Retinal pigment epithelial cell (primary cell): ENCODE measurements around the gene HIPK2.

Source experiments
- DNase-seq: peaks from one replicate; pipeline ENCODE4 v3.0.0-alpha.2; 2010; ENCODE audit warnings: low read depth
- H3K4me3 ChIP-seq: 2 replicates; pipeline ENCODE4 v1.5.1; 2011; ENCODE audit warnings: mild to moderate bottlenecking, low read length, control low read depth, moderate library complexity
- CTCF ChIP-seq: conservative IDR thresholded peaks from 2 replicates; pipeline ENCODE4 v1.5.1; 2011; ENCODE audit warnings: low read depth, low read length, control low read depth, inconsistent platforms

The HIPK2 gene

GRCh38 chr7:139743267-139743966 lies 34.4 kb downstream of the HIPK2 start:
- no peak overlapping the region for H3K4me3 ChIP-seq
- DNase-seq, result no peak
- no peak for TF ChIP-seq CTCF

DNA sequence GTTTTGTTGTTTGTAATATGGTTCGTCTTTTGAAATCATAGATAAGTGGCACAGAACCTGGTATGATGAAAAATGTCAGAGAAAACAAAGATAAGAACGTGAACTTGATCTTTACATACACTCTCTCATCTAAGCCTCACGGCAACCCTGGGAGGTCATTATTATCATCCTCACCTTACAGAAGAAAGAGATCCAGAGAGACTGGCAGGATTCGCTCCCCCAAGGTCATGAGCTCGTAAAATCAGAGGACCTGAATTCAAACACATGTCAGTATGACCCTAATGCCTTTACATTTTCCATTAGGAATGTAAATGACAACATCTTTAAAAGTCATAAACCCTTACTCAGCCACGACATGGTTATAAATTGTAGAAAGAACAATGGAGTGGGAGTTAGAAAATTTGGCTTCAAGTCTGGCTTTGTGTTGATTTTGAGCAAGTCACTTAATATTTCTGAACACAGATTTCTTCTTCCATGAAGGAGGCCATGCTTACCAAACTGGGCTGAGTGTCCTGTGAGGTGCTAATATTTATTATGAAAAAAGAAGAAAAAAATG lies 35.9 kb downstream of the HIPK2 start:
- no peak for DNase-seq
- no peak for TF ChIP-seq CTCF
- no peak overlapping the region for H3K4me3 ChIP-seq

- H3K4me3 ChIP-seq, result no peak overlapping the region
- DNase-seq, result no peak
- TF ChIP-seq CTCF, result no peak
These were observed 36.6 kb downstream of the HIPK2 start for GRCh38 chr7:139741239-139741638.

DNA sequence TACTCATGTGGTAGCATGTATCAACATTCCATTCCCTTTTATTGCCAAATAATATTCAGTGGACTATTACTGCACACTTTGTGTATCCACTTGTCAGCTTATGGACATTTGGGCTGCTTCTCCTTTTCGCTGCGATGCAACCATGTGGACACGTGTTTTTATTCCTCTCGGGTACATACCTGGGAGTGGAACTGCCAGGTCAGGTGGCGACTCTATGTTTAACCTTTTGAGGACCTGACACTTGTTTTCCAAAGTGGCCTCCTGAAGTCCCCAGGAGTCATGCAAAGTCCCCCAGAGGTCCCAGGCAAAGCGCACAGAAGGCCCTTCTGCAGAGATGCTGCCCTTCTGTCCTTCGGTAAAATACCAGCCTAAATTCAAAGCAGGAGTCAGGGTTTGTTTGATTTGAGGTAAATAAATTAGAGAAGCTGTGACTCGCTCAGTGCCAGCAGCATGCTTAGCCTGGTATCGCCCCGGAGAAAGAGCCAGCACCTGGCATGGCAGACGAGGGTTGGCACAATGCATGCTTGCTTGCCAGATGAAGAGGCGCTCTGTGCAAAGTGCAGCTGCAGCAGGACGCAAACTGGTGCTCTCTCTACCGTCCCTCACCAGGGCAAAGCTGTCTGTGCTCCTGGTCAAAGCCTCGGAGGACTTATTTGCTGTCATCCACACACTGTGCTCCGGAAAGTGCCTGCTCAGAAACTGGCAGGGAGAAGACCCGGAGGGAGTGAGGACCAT lies 37.8 kb downstream of the HIPK2 start:
- DNase-seq, result no peak
- no peak overlapping the region for H3K4me3 ChIP-seq
- no peak for TF ChIP-seq CTCF

DNA sequence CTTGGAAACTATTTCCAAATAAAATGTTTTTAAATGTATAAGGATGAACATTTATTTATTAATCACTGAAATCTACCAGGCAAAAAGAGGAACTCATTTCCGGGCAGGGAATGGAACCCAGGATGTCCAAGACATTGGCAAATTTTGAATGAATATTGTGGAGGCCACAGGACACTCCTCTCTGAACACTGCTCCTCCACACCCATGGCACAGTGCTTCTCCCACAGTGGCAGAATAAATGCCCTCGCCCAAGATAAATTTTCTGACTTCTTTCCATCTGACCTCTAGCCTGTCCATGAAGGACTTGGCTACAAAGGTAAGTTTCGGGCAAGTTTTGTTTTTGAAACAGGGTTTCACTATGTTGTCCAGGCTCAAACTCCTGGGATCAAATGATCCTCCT lies 39.0 kb downstream of the HIPK2 start:
- H3K4me3 ChIP-seq, result no peak overlapping the region
- TF ChIP-seq CTCF, result no peak
- DNase-seq, result no peak

DNA sequence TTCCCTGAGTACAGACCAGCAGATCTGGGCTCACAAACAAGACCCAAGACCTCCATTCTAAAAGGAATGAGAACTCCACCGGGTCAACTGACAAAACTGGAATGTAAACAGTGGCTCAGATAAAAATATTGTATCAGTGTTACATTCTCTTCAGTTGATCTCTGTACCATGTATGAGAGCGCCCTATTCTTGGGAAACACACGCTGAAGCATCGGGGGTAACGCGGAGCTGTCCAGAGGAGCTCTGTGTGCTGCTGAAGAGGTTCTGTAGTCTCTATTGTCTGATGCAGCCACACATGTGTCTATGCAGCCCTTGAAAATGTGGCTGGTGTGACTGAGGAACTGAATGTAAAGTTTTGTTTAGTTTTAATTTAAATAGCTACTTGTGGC lies 39.7 kb downstream of the HIPK2 start:
- DNase-seq, result no peak
- no peak overlapping the region for H3K4me3 ChIP-seq
- no peak for TF ChIP-seq CTCF
